GM12878 (cell line): ENCODE data around the gene HTRA2. TPM values are rescaled to one million over a fixed set of nuclear protein-coding genes. Genes with fewer than 3 reads are reported as not detected.

Experiments used
- CBX5 ChIP-seq: sonication (generic); IDR thresholded peaks from 2 replicates; pipeline ENCODE4 v1.6.1; 2016; ENCODE audit warnings: low read depth, moderate library complexity, mild to moderate bottlenecking, inconsistent platforms
- CREB1 ChIP-seq: IDR thresholded peaks from 2 replicates; pipeline ENCODE4 v1.6.1; 2012; ENCODE audit warnings: low read depth, mild to moderate bottlenecking, inconsistent platforms
- CTCF ChIP-seq, 3 experiments: IDR thresholded peaks in 2 of 3; conservative IDR thresholded peaks in 1 of 3; 2 replicates each; pipeline ENCODE4 v1.5.1; 2011; ENCODE audit warnings: low read depth in 3 of 3, low read length in 3 of 3, mild to moderate bottlenecking in 3 of 3, control low read depth in 2 of 3, moderate library complexity in 2 of 3, inconsistent platforms in 1 of 3, mixed read lengths in 1 of 3; ENCODE audit not compliant: control insufficient read depth in 2 of 3, insufficient read depth in 1 of 3; ENCODE audit errors: extremely low read depth in 1 of 3
- MEF2A ChIP-seq: IDR thresholded peaks from 2 replicates; pipeline ENCODE4 v1.6.1; 2011; ENCODE audit warnings: low read depth, mild to moderate bottlenecking, low read length, moderate library complexity; ENCODE audit not compliant: insufficient read depth
- MEF2B ChIP-seq: fragments of 450-650 bp; IDR thresholded peaks from 2 replicates; pipeline ENCODE4 v1.6.1; 2018; ENCODE audit warnings: mild to moderate bottlenecking, moderate library complexity; ENCODE audit not compliant: partially characterized antibody, poor library complexity, severe bottlenecking
- MLLT1 ChIP-seq: fragments of 450-650 bp; IDR thresholded peaks from 2 replicates; pipeline ENCODE4 v1.6.1; 2016; ENCODE audit warnings: mild to moderate bottlenecking
- MTA2 ChIP-seq: fragments of 450-650 bp; IDR thresholded peaks from 2 replicates; pipeline ENCODE4 v1.6.1; 2016; ENCODE audit warnings: low read depth, mild to moderate bottlenecking, moderate library complexity
- PRDM15 ChIP-seq: fragments of 450-650 bp; formaldehyde crosslinking; IDR thresholded peaks from 2 replicates; pipeline ENCODE4 v1.4.0; 2020; ENCODE audit warnings: mild to moderate bottlenecking, moderate library complexity
- RB1 ChIP-seq: fragments of 450-650 bp; formaldehyde crosslinking; IDR thresholded peaks from 2 replicates; pipeline ENCODE4 v1.6.1; 2017; ENCODE audit warnings: mild to moderate bottlenecking, borderline replicate concordance
- SMAD5 ChIP-seq: IDR thresholded peaks from 2 replicates; pipeline ENCODE4 v1.6.1; 2016; ENCODE audit warnings: antibody characterized with exemption, low read depth
- TAF1 ChIP-seq: IDR thresholded peaks from 2 replicates; pipeline ENCODE4 v1.6.1; 2011; ENCODE audit warnings: mild to moderate bottlenecking, low read depth, low read length, borderline replicate concordance
- USF1 ChIP-seq: IDR thresholded peaks from 2 replicates; pipeline ENCODE4 v1.6.1; 2011; ENCODE audit warnings: borderline replicate concordance, low read depth, mild to moderate bottlenecking, moderate library complexity, mixed read lengths, low read length; ENCODE audit not compliant: insufficient read depth; ENCODE audit errors: extremely low read length
- ZBED1 ChIP-seq: IDR thresholded peaks from 2 replicates; pipeline ENCODE4 v1.6.1; 2016; ENCODE audit warnings: borderline replicate concordance
- ZNF24 ChIP-seq: fragments of 450-650 bp; IDR thresholded peaks from 2 replicates; pipeline ENCODE4 v1.6.1; 2017; ENCODE audit warnings: antibody characterized with exemption, mild to moderate bottlenecking
- ZNF687 ChIP-seq: fragments of 450-650 bp; IDR thresholded peaks from 2 replicates; pipeline ENCODE4 v1.6.1; 2017; ENCODE audit warnings: mild to moderate bottlenecking, moderate library complexity
- polyA plus RNA-seq, 11 experiments: library from polyadenylated mRNA; depleted of rRNA in 4 of 11; unstranded in 6 of 11; stranded (reverse) in 5 of 11; fragments of >200 nt; fragmentation: Nextera tagmentation in 4 of 11; fragmentation: Illumina TruSeq in 1 of 11; extraction: Ambion mirVana in 4 of 11; extraction: Trizol in 1 of 11; gene quantifications; 1 replicate in 1 of 11; 2 replicates in 10 of 11; pipeline versions ENCODE4 v1.2.1 to v1.2.3, GENCODE V29; 2011 to 2016; ENCODE audit warnings: inconsistent platforms in 2 of 11, missing spikeins in 2 of 11, low read depth in 1 of 11
- total RNA-seq, 4 experiments: library from RNA; depleted of rRNA in 3 of 4; stranded (reverse); fragments of >200 nt in 3 of 4; fragmentation: Illumina TruSeq in 1 of 4; extraction: Trizol in 1 of 4; gene quantifications; 2 replicates each; pipeline versions ENCODE4 v1.2.1 to v1.2.3, GENCODE V29; 2013 to 2021

The HTRA2 gene
- total and polyA plus RNA-seq, 10 of the 15 experiments (the other 5 are each of a cell fraction or from before 2014, with no cell fraction given) = 42.3 to 73.9 (median 54.6) TPM

- no peak for TF ChIP-seq CREB1
- TF ChIP-seq ZNF24 = 0 out of 2 replicates have a peak, but pooled peaks have one; percentile 34
- TF ChIP-seq MEF2A = no peak
- peak; percentile 55; the same call in 1 of the 2 replicates for TF ChIP-seq MLLT1
- TF ChIP-seq CBX5 = no peak
- TF ChIP-seq ZNF687 = 0 out of 2 replicates have a peak, but pooled peaks have one; percentile 28
- no peak for TF ChIP-seq CTCF (IDR thresholded peaks at IDR 0.05 in 2 of 3, conservative IDR thresholded peaks at IDR 0.05 in 1 of 3; ENCODE audit: control insufficient read depth in 2 of 3, extremely low read depth in 1 of 3, insufficient read depth in 1 of 3, low read depth in 3 of 3, low read length in 3 of 3)
- peak; percentile 57 for TF ChIP-seq MEF2B
- TF ChIP-seq PRDM15 (CRISPR knock-in tag) = no peak
- TF ChIP-seq USF1 = peak; percentile 70
- peak; percentile 16; the same call in 1 of the 2 replicates for TF ChIP-seq TAF1
- peak; percentile 34; the same call in 1 of the 2 replicates for TF ChIP-seq SMAD5
- peak; percentile 90; the same call in 1 of the 2 replicates for TF ChIP-seq RB1
- no peak for TF ChIP-seq MTA2
- TF ChIP-seq ZBED1 = peak; percentile 9; the same call in 1 of the 2 replicates
Measured at GRCh38 chr2:74548900-74549826, 19.4 kb downstream of the HTRA2 start (continued).
